ENCODE results near the gene ELF3. TPM values are rescaled to one million over a fixed set of nuclear protein-coding genes. Genes with fewer than 3 reads are reported as not detected.

ELF3 gene
- total RNA-seq, 1 donor from 2014 or later: 2.7 TPM

GRCh38 chr1:202045705-202046104 lies 35.3 kb downstream of the ELF3 start:
- H4K20me1 ChIP-seq (ENCODE audit: low read depth): no peaks in the 10 kb centered on the region
- H3K27ac ChIP-seq: no peak overlapping the region
- no peaks in the 10 kb centered on the region for H3K79me2 ChIP-seq (ENCODE audit: low read depth)
- no peak overlapping the region for H2AFZ ChIP-seq (replicated peaks)
- no peaks in the 10 kb centered on the region for H3K36me3 Mint-ChIP-seq
- no peak for DNase-seq (ENCODE audit: low spot score)
- H3K4me2 ChIP-seq: no peak overlapping the region
- H3K9me3 Mint-ChIP-seq: no peaks in the 10 kb centered on the region
- H3K9me3 ChIP-seq (ENCODE audit: low read depth): no peaks in the 10 kb centered on the region
- H3K4me3 Mint-ChIP-seq: no peak overlapping the region
- no peaks in the 10 kb centered on the region for H3K4me1 ChIP-seq
- H3K4me3 ChIP-seq: no peak overlapping the region
- H3K36me3 ChIP-seq: no peaks in the 10 kb centered on the region
- H3K4me1 Mint-ChIP-seq: peaks cover 2% of the 10 kb centered on the region
- H3K27me3 Mint-ChIP-seq (ENCODE audit: insufficient read depth, low read depth): peaks cover 7% of the 10 kb centered on the region
- no peaks in the 10 kb centered on the region for H3F3A ChIP-seq (ENCODE audit: low read depth)
- no peaks in the 10 kb centered on the region for H3K27me3 ChIP-seq
- H3K27ac Mint-ChIP-seq: no peak overlapping the region
- H3K9ac ChIP-seq: no peak overlapping the region
- TF ChIP-seq EZH2 (IDR thresholded peaks at IDR 0.05) (no peak), EZH2phosphoT487 (IDR thresholded peaks at IDR 0.05) (no peak)
- TF ChIP-seq, protein P1, sequence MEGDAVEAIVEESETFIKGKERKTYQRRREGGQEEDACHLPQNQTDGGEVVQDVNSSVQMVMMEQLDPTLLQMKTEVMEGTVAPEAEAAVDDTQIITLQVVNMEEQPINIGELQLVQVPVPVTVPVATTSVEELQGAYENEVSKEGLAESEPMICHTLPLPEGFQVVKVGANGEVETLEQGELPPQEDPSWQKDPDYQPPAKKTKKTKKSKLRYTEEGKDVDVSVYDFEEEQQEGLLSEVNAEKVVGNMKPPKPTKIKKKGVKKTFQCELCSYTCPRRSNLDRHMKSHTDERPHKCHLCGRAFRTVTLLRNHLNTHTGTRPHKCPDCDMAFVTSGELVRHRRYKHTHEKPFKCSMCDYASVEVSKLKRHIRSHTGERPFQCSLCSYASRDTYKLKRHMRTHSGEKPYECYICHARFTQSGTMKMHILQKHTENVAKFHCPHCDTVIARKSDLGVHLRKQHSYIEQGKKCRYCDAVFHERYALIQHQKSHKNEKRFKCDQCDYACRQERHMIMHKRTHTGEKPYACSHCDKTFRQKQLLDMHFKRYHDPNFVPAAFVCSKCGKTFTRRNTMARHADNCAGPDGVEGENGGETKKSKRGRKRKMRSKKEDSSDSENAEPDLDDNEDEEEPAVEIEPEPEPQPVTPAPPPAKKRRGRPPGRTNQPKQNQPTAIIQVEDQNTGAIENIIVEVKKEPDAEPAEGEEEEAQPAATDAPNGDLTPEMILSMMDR (IDR thresholded peaks at IDR 0.05): no peak

DNA sequence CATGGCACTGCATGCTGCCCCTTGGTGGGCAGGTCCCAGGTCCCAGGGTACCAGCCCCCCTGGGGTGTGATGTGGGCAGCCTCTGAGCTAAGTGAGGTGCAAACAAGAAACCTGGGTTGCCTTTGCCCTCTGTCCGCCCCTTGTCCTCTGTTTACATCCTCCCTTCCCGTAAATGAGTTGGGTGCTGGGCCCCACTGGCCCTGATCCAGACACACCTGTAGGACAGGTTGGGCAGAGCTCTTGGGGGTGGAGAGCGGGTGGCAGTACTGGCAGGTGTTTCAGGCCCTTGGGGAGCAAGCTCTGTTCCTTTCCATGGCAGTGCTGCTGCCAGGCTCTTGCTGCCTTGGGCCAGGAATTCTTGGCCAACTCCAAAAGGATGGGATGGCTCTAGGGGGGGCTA lies 35.8 kb downstream of the ELF3 start:
- Histone ChIP-seq H3K79me2 (ENCODE audit: low read depth) (no peaks in the 10 kb centered on the region), H3K4me1 (no peaks in the 10 kb centered on the region), H2AFZ (replicated peaks) (no peak overlapping the region), H3K27me3 (no peaks in the 10 kb centered on the region), H4K20me1 (ENCODE audit: low read depth) (no peaks in the 10 kb centered on the region), H3F3A (ENCODE audit: low read depth) (no peaks in the 10 kb centered on the region), H3K4me2 (no peak overlapping the region), H3K36me3 (no peaks in the 10 kb centered on the region), H3K4me3 (no peak overlapping the region), H3K9ac (no peak overlapping the region), H3K9me3 (ENCODE audit: low read depth) (no peaks in the 10 kb centered on the region), H3K27ac (no peak overlapping the region)
- H3K27me3 Mint-ChIP-seq (ENCODE audit: insufficient read depth, low read depth): peaks cover 7% of the 10 kb centered on the region
- no peak for DNase-seq (ENCODE audit: low spot score)
- no peak for TF ChIP-seq EZH2 (IDR thresholded peaks at IDR 0.05)
- TF ChIP-seq, protein P1 (IDR thresholded peaks at IDR 0.05): no peak
- TF ChIP-seq EZH2phosphoT487 (IDR thresholded peaks at IDR 0.05): no peak
- no peaks in the 10 kb centered on the region for H3K36me3 Mint-ChIP-seq
- H3K4me3 Mint-ChIP-seq: no peak overlapping the region
- H3K27ac Mint-ChIP-seq: no peak overlapping the region
- H3K4me1 Mint-ChIP-seq: peaks cover 2% of the 10 kb centered on the region
- no peaks in the 10 kb centered on the region for H3K9me3 Mint-ChIP-seq

DNA sequence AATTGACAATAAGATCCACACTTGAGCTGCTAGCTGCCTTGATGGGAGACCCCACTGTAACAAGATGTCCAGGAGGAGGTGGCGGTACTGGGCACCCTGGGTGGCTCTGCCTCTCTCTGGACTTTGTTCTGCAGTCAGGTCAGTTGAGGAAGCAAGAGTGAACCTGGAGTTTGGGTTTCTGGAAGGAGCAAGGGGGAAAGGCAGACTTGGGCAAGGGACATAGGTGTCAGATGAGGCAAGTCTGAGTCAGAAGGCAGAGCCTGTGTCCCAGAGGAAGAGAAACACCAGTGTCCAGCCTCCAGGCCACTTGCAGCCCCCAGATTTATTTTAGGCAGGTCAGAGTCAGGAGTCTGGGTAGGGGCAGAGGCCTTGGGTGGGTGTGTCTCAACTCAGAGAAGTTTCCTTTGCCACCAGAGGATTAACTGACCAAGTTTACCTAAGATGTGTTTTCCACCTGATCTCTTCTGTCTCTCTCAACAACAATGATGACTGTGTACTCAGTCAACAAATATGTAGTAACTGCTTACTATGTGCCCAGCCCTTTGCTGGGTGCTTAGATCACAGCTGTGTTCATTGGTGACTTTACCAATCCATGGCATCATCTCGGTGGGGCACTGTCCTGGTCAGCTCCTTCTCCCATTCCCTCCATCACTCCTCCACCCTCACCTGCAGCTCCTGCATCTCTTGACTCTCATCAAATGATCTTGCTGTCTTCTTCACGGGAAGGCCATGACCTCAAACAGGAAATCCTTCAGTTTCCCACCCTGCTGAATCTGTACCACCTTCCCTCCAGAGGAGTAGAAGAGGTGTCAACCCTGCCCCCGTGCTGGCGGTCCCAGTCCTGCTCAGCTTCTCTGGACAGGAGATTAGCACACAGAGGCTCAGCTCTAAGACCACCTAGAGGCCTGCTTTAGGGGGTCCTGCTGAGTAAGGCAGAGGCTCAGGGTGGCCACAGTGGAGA lies 36.6 kb downstream of the ELF3 start:
- peaks cover 2% of the 10 kb centered on the region for H3K4me1 Mint-ChIP-seq
- Histone ChIP-seq H3K9ac (no peak overlapping the region), H3K27ac (no peak overlapping the region), H3K27me3 (no peaks in the 10 kb centered on the region), H3K79me2 (ENCODE audit: low read depth) (no peaks in the 10 kb centered on the region), H3K4me3 (no peak overlapping the region), H3K4me2 (no peak overlapping the region), H2AFZ (replicated peaks) (no peak overlapping the region), H3K9me3 (ENCODE audit: low read depth) (no peaks in the 10 kb centered on the region), H3K4me1 (no peaks in the 10 kb centered on the region), H4K20me1 (ENCODE audit: low read depth) (no peaks in the 10 kb centered on the region), H3F3A (ENCODE audit: low read depth) (no peaks in the 10 kb centered on the region), H3K36me3 (no peaks in the 10 kb centered on the region)
- H3K9me3 Mint-ChIP-seq: no peaks in the 10 kb centered on the region
- peaks cover 6% of the 10 kb centered on the region for H3K27me3 Mint-ChIP-seq (ENCODE audit: insufficient read depth, low read depth)
- no peak overlapping the region for H3K4me3 Mint-ChIP-seq
- TF ChIP-seq, protein P1 (IDR thresholded peaks at IDR 0.05): no peak
- TF ChIP-seq EZH2phosphoT487 (IDR thresholded peaks at IDR 0.05) (no peak), EZH2 (IDR thresholded peaks at IDR 0.05) (no peak)
- no peak for DNase-seq (ENCODE audit: low spot score)
- H3K27ac Mint-ChIP-seq: no peak overlapping the region
- no peaks in the 10 kb centered on the region for H3K36me3 Mint-ChIP-seq

Measured in neural progenitor cell (in vitro differentiated cells).